ENCODE results near the gene ZBTB32. TPM values are rescaled to one million over a fixed set of nuclear protein-coding genes. Genes with fewer than 3 reads are reported as not detected.
"Not testable (repeated sequence)": the region's sequence is repeated elsewhere in the genome, so short reads cannot be mapped to it uniquely, and the experiment has no call there.

Gene ZBTB32
- total RNA-seq, 1 donor: not detected

GRCh38 chr19:35673121-35673804 lies 31.1 kb upstream of the ZBTB32 start:
- peak; percentile 57 for DNase-seq (ENCODE audit: low read depth)
- TF ChIP-seq CTCF (IDR thresholded peaks at IDR 0.05; ENCODE audit: insufficient read depth, low read depth, low read length): no peak
- H3K4me3 ChIP-seq (ENCODE audit: low read depth, low read length): peak overlapping the region; percentile 58

- TF ChIP-seq CTCF (IDR thresholded peaks at IDR 0.05; ENCODE audit: insufficient read depth, low read depth, low read length): no peak
- no peak overlapping the region for H3K4me3 ChIP-seq (ENCODE audit: low read depth, low read length)
- no peak for DNase-seq (ENCODE audit: low read depth)
Measured at GRCh38 chr19:35675589-35676140, 28.7 kb upstream of the ZBTB32 start.

GRCh38 chr19:35689836-35690235 lies 14.5 kb upstream of the ZBTB32 start:
- no peak overlapping the region for H3K4me3 ChIP-seq (ENCODE audit: low read depth, low read length)
- peak; percentile 67 for DNase-seq (ENCODE audit: low read depth)
- TF ChIP-seq CTCF (IDR thresholded peaks at IDR 0.05; ENCODE audit: insufficient read depth, low read depth, low read length): no peak

GRCh38 chr19:35691106-35691505 lies 13.3 kb upstream of the ZBTB32 start:
- not testable (repeated sequence) for H3K4me3 ChIP-seq (ENCODE audit: low read depth, low read length); DNase-seq (ENCODE audit: low read depth)

- DNase-seq (ENCODE audit: low read depth): no peak
- TF ChIP-seq CTCF (IDR thresholded peaks at IDR 0.05; ENCODE audit: insufficient read depth, low read depth, low read length): no peak
- H3K4me3 ChIP-seq (ENCODE audit: low read depth, low read length): no peak overlapping the region
Measured at GRCh38 chr19:35692010-35692409, 12.3 kb upstream of the ZBTB32 start.

- no peak for DNase-seq (ENCODE audit: low read depth)
- no peak for TF ChIP-seq CTCF (IDR thresholded peaks at IDR 0.05; ENCODE audit: insufficient read depth, low read depth, low read length)
- no peak overlapping the region for H3K4me3 ChIP-seq (ENCODE audit: low read depth, low read length)
Measured at GRCh38 chr19:35693422-35693821, 10.9 kb upstream of the ZBTB32 start.

GRCh38 chr19:35693835-35694599 lies 10.3 kb upstream of the ZBTB32 start:
- peak; percentile 83 for DNase-seq (ENCODE audit: low read depth)
- no peak overlapping the region for H3K4me3 ChIP-seq (ENCODE audit: low read depth, low read length)
- peak; percentile 100 for TF ChIP-seq CTCF (IDR thresholded peaks at IDR 0.05; ENCODE audit: insufficient read depth, low read depth, low read length)
